Measurements from ENCODE around the gene DUSP2. TPM values are rescaled to one million over a fixed set of nuclear protein-coding genes. Genes with fewer than 3 reads are reported as not detected.

DUSP2 gene
- total RNA-seq, 6 experiments from 2014 or later = 10.1 to 17.9 (median 11.5) TPM

DNA sequence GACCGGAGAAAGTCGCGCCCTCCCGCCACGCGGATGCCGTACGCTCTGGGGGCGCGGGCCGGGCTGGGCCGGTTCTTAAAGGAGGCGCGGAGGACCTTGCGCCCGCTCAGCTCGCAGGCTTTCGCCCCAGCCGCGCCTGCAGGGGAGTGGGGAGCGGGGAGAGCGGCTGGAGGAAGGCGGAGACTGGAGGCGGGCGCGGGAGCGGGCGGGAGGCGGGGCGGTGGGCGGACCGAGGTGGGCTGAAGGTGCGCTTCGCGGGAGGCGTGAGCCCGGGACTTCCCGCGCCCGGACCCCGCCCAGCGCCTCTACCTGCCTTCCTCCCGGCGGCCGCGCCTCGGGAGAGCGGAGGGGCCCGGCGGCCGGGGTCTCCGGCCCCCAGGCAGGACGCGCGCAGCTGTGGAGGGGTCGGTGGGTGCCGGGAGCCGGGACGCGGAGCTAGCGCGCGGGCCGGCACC lies 28.8 kb downstream of the DUSP2 start, which contains the start of gene ADRA2B:
Gene ADRA2B (minus strand): TSS at position 148 of the 455 bp plus-strand sequence. CDS start 422 bp downstream, outside the sequence.
- no peaks in the 10 kb centered on the region for H3K9me3 Mint-ChIP-seq
- H3K4me1 Mint-ChIP-seq (ENCODE audit: low read depth) = peaks cover 8% of the 10 kb centered on the region
- peaks cover 7% of the 10 kb centered on the region for H3K36me3 Mint-ChIP-seq (ENCODE audit: low read depth)
- peaks cover 54% of the 10 kb centered on the region for H3K27me3 Mint-ChIP-seq (ENCODE audit: insufficient read depth)
- TF ChIP-seq, protein P1, sequence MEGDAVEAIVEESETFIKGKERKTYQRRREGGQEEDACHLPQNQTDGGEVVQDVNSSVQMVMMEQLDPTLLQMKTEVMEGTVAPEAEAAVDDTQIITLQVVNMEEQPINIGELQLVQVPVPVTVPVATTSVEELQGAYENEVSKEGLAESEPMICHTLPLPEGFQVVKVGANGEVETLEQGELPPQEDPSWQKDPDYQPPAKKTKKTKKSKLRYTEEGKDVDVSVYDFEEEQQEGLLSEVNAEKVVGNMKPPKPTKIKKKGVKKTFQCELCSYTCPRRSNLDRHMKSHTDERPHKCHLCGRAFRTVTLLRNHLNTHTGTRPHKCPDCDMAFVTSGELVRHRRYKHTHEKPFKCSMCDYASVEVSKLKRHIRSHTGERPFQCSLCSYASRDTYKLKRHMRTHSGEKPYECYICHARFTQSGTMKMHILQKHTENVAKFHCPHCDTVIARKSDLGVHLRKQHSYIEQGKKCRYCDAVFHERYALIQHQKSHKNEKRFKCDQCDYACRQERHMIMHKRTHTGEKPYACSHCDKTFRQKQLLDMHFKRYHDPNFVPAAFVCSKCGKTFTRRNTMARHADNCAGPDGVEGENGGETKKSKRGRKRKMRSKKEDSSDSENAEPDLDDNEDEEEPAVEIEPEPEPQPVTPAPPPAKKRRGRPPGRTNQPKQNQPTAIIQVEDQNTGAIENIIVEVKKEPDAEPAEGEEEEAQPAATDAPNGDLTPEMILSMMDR (IDR thresholded peaks at IDR 0.05) = no peak
- H3K4me3 Mint-ChIP-seq = no peak within 1 kb of the TSS
- H3K27ac Mint-ChIP-seq = no peak within 1 kb of the TSS
- DNase-seq = no peak

DNA sequence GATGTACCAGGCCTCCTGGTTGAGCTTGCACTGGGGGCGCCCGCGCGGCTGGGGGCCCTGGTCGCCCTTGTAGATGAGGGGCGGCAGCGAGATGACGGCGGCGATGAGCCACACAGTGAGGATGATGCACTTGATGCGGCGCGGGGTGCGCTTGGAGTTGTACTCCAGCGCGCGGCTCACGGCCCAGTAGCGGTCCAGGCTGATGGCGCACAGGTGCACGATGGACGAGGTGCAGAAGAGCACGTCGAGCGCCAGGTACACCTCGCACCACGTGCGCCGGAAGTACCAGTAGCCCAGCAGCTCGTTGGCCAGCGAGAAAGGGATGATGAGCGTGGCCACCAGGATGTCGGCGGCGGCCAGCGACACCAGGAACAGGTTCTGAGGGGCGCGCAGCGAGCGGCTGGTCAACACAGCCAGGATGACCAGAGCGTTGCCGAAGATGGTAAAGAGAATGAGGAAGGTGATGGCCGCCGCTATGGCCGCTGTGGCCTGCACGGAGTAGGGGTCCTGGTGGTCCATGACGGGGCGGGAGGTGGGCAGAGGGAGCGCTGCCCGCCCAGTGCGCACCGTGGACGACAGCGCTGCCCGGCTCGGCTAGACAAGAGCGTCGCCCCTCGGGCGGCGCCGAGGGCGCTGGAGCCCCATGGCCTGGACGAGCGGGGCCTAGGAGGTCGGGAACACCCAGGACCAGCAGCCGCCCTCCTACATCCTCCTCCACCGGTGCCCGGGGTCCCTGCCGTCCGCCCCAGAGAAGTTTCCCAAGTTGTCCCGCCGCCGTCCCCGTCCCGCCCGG lies 29.4 kb downstream of the DUSP2 start:
- TF ChIP-seq, protein P1 (IDR thresholded peaks at IDR 0.05) = no peak
- no peak overlapping the region for H3K4me3 Mint-ChIP-seq
- peaks cover 54% of the 10 kb centered on the region for H3K27me3 Mint-ChIP-seq (ENCODE audit: insufficient read depth)
- no peaks in the 10 kb centered on the region for H3K9me3 Mint-ChIP-seq
- no peak overlapping the region for H3K27ac Mint-ChIP-seq
- H3K4me1 Mint-ChIP-seq (ENCODE audit: low read depth) = peaks cover 8% of the 10 kb centered on the region
- peaks cover 7% of the 10 kb centered on the region for H3K36me3 Mint-ChIP-seq (ENCODE audit: low read depth)
- no peak for DNase-seq

DNA sequence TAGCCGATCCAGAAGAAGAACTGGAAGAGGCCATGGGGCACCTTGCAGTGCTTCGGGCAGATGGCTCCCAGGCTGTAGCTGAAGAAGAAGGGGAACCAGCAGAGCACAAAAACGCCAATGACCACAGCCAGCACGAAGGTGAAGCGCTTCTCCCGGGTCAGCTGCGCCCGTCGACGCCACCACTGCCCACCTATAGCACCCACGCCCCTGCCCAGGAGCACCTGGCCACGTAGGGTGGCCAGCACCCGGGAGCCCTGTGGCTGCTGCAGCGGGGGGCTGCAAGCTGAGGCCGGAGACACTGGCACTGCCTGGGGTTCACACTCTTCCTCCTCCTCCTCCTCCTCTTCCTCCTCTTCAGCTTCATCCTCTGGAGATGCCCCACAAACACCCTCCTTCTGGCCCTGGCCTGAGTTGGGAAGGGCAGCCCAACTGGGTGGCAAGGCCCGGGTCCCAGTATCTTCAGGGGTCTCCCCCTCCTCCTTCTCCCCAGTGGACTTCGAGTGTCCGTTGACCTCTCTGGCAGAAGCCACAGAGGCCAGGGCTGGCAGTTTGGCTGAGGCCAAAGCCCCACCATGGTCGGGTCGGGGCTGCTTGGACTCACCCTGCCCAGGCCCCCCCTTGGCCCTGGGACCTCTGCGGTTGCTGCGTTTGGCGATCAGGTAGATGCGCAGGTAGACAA lies 30.2 kb downstream of the DUSP2 start:
- DNase-seq = no peak
- Mint-ChIP-seq H3K4me3 (no peak overlapping the region), H3K36me3 (ENCODE audit: low read depth) (peaks cover 7% of the 10 kb centered on the region), H3K4me1 (ENCODE audit: low read depth) (peaks cover 8% of the 10 kb centered on the region), H3K9me3 (no peaks in the 10 kb centered on the region), H3K27ac (no peak overlapping the region), H3K27me3 (ENCODE audit: insufficient read depth) (peaks cover 54% of the 10 kb centered on the region)
- TF ChIP-seq, protein P1 (IDR thresholded peaks at IDR 0.05) = no peak

DNA sequence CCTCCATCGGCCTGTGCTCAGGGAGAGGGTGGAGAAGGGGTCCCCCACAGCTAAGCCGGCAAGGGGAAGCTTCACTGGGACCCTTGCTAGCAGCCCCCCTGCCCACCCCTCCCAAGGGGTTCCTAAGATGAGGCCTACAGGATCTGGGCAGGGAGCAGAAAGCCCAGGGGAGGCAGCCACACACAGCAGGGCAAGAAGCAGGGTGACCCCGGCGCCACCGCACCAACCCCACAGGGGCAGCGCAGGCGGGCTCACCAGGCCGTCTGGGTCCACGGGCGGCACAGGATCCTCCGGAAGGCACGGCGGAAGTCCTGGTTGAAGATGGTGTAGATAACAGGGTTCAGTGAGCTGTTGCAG lies 30.7 kb downstream of the DUSP2 start:
- Mint-ChIP-seq H3K27me3 (ENCODE audit: insufficient read depth) (peaks cover 52% of the 10 kb centered on the region), H3K4me3 (no peak overlapping the region), H3K4me1 (ENCODE audit: low read depth) (peaks cover 8% of the 10 kb centered on the region), H3K36me3 (ENCODE audit: low read depth) (peaks cover 7% of the 10 kb centered on the region), H3K27ac (no peak overlapping the region), H3K9me3 (no peaks in the 10 kb centered on the region)
- TF ChIP-seq, protein P1 (IDR thresholded peaks at IDR 0.05) = no peak
- DNase-seq = no peak

DNA sequence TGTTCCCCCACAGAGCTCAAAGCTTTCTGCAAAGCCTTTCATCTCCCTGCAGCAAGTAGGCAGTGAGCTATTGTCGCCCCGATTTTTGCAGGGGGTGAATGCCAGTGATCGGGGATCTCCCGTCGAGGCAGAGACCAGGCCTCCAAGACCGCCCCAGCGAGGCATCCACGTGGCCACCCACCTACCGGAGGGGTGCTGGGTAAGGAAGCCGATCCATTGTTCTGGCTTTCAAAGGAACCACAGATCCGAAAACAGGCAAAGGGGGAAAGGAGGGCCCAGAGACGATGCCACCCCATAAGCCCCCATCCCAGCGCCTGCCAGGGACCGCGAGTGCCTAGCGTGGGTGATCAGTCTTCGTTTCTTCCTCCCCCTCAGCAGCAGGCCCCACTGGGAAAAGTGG lies 31.3 kb downstream of the DUSP2 start:
- no peak overlapping the region for H3K4me3 Mint-ChIP-seq
- no peak overlapping the region for H3K27ac Mint-ChIP-seq
- no peaks in the 10 kb centered on the region for H3K9me3 Mint-ChIP-seq
- no peak for DNase-seq
- peaks cover 10% of the 10 kb centered on the region for H3K4me1 Mint-ChIP-seq (ENCODE audit: low read depth)
- H3K36me3 Mint-ChIP-seq (ENCODE audit: low read depth) = peaks cover 7% of the 10 kb centered on the region
- H3K27me3 Mint-ChIP-seq (ENCODE audit: insufficient read depth) = peaks cover 47% of the 10 kb centered on the region
- TF ChIP-seq, protein P1 (IDR thresholded peaks at IDR 0.05) = no peak
